Suprapubic skin (tissue), 4 donors: ENCODE results near the gene GTPBP6.
"Not testable (repeated sequence)": the region's sequence is repeated elsewhere in the genome, so short reads cannot be mapped to it uniquely, and the experiment has no call there.

Experiments
- CTCF ChIP-seq, 2 donors: fragments of 200-600 bp in 1 of 2; fragments of 450-650 bp in 1 of 2; sonication (generic) in 1 of 2; IDR thresholded peaks; one replicate each; pipeline ENCODE4 v1.5.1; 2016 to 2019; ENCODE audit warnings: antibody characterized with exemption in 2 of 2, mild to moderate bottlenecking in 1 of 2, moderate library complexity in 1 of 2
- EP300 ChIP-seq: sonication (generic); formaldehyde crosslinking; IDR thresholded peaks from one replicate; pipeline ENCODE4 v1.6.1; 2017; ENCODE audit warnings: antibody characterized with exemption
- POLR2A ChIP-seq, 2 donors: fragments of 450-650 bp; IDR thresholded peaks; one replicate each; pipeline ENCODE4 v1.6.1; 2017; ENCODE audit warnings: antibody characterized with exemption in 2 of 2, mild to moderate bottlenecking in 2 of 2, moderate library complexity in 2 of 2
- POLR2AphosphoS5 ChIP-seq, 3 donors: sonication (generic); formaldehyde crosslinking; IDR thresholded peaks; one replicate each; pipeline ENCODE4 v1.6.1; 2017; ENCODE audit warnings: antibody characterized with exemption in 3 of 3

GRCh38 chrX:351324-351641, 32.7 kb upstream of the GTPBP6 start:
- TF ChIP-seq EP300; CTCF (IDR thresholded peaks at IDR 0.05); POLR2AphosphoS5 (IDR thresholded peaks at IDR 0.05); POLR2A (IDR thresholded peaks at IDR 0.05): not testable (repeated sequence)
